Activated T-helper 17 cell treated with anti-CD3 and anti-CD28 coated beads, Interleukin-2, amount 50 U/mL, for 72 hours (primary cell): Measurements from ENCODE around the gene PRSS1. TPM values are rescaled to one million over a fixed set of nuclear protein-coding genes. Genes with fewer than 3 reads are reported as not detected.

Experiments
- ATAC-seq: fragments of 150-1000 bp; cut with Tn5 transposase; replicated peaks from 2 replicates; pipeline ENCODE4 v1.10.0; 2021; ENCODE audit warnings: mild to moderate bottlenecking, moderate library complexity
- H3K27ac Mint-ChIP-seq: one replicate; pipeline ENCODE4 v1.8.0; 2022; ENCODE audit warnings: mixed read lengths
- H3K27me3 Mint-ChIP-seq: one replicate; pipeline ENCODE4 v1.8.0; 2022; ENCODE audit warnings: mixed read lengths
- H3K36me3 Mint-ChIP-seq: one replicate; pipeline ENCODE4 v1.8.0; 2022; ENCODE audit warnings: low read depth, mild to moderate bottlenecking, mixed read lengths
- H3K4me1 Mint-ChIP-seq: one replicate; pipeline ENCODE4 v1.8.0; 2022; ENCODE audit warnings: mixed read lengths
- H3K4me3 Mint-ChIP-seq: one replicate; pipeline ENCODE4 v1.8.0; 2022; ENCODE audit warnings: mild to moderate bottlenecking, mixed read lengths
- H3K9me3 Mint-ChIP-seq: one replicate; pipeline ENCODE4 v1.8.0; 2022; ENCODE audit warnings: mixed read lengths
- total RNA-seq, 2 donors: library from RNA; stranded (reverse); gene quantifications; one replicate each; pipeline ENCODE4 v1.2.3, GENCODE V29; 2022

PRSS1 gene
- total RNA-seq, 2 donors from 2014 or later, result not detected

- ATAC-seq, result no peak
- H3K27ac Mint-ChIP-seq, result peak overlapping the region; percentile 98
- peaks cover 5% of the 10 kb centered on the region for H3K4me1 Mint-ChIP-seq
- peaks cover 79% of the 10 kb centered on the region for H3K36me3 Mint-ChIP-seq
- H3K4me3 Mint-ChIP-seq, result peak overlapping the region; percentile 92
- H3K27me3 Mint-ChIP-seq, result no peaks in the 10 kb centered on the region
- H3K9me3 Mint-ChIP-seq, result no peaks in the 10 kb centered on the region
Measured at GRCh38 chr7:142788303-142789289, 39.3 kb downstream of the PRSS1 start.

DNA sequence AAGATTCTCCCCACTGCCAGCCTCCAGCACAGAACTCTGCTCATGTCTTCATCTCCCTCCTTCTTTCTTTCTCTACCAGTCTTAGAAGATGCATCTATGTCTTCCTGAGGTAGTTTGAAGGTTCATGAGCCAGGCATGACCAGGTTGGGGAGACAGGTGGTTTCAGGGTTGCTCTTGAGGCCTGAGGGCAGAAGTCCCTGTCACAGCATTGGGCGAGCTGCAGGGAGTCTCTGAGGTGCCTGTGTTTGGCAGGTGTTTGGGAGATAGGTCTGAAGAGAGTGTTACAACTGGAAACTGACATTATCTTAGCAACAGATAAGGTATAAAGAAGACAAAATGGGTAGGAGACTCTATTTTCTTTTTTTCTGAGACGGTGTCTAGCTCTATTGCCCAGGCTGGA is 40.2 kb downstream of the PRSS1 start:
- H3K36me3 Mint-ChIP-seq, result peaks cover 87% of the 10 kb centered on the region

DNA sequence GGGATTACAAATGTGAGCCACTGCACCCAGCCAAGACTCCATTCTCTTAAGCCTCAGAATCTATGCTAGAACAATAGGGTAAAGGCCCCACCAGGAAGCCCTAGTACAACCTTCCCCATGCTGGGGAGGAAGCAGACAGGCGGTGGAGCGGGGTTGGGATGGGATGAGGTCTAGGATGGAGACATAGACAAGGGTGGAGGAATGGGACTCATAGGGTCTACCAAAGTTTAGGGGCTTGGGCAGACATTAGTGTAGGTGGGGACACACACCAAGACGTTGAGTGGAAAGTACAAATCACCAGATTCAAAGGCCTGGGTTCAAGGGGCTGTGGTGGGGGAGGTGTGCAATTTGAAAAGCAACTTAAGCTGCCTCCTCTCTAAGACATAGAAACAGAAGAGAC is 40.8 kb downstream of the PRSS1 start:
- H3K36me3 Mint-ChIP-seq, result peaks cover 93% of the 10 kb centered on the region
- no peaks in the 10 kb centered on the region for H3K9me3 Mint-ChIP-seq
- no peak for ATAC-seq
- H3K4me3 Mint-ChIP-seq, result peak overlapping the region; percentile 92
- H3K27ac Mint-ChIP-seq, result peak overlapping the region; percentile 98
- H3K4me1 Mint-ChIP-seq, result peaks cover 15% of the 10 kb centered on the region
- no peaks in the 10 kb centered on the region for H3K27me3 Mint-ChIP-seq

More for the DNA sequence above, 40.2 kb downstream of the PRSS1 start:
- H3K27ac Mint-ChIP-seq, result peak overlapping the region; percentile 98
- H3K27me3 Mint-ChIP-seq, result no peaks in the 10 kb centered on the region
- peaks cover 12% of the 10 kb centered on the region for H3K4me1 Mint-ChIP-seq
- peak overlapping the region; percentile 92 for H3K4me3 Mint-ChIP-seq
- ATAC-seq, result no peak
- no peaks in the 10 kb centered on the region for H3K9me3 Mint-ChIP-seq

- H3K27ac Mint-ChIP-seq, result peak overlapping the region; percentile 98
- H3K4me3 Mint-ChIP-seq, result peak overlapping the region; percentile 92
- no peaks in the 10 kb centered on the region for H3K27me3 Mint-ChIP-seq
- no peaks in the 10 kb centered on the region for H3K9me3 Mint-ChIP-seq
- no peak for ATAC-seq
- peaks cover 15% of the 10 kb centered on the region for H3K4me1 Mint-ChIP-seq
- H3K36me3 Mint-ChIP-seq, result peaks cover 96% of the 10 kb centered on the region
Measured at GRCh38 chr7:142790555-142790954, 41.3 kb downstream of the PRSS1 start.

DNA sequence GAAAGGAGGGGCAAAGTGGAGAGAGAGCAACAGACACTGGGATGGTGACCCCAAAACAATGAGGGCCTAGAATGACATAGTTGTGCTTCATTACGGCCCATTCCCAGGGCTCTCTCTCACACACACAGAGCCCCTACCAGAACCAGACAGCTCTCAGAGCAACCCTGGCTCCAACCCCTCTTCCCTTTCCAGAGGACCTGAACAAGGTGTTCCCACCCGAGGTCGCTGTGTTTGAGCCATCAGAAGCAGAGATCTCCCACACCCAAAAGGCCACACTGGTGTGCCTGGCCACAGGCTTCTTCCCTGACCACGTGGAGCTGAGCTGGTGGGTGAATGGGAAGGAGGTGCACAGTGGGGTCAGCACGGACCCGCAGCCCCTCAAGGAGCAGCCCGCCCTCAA is 42.2 kb downstream of the PRSS1 start:
- peak overlapping the region; percentile 98 for H3K27ac Mint-ChIP-seq
- H3K9me3 Mint-ChIP-seq, result no peaks in the 10 kb centered on the region
- ATAC-seq, result peak; percentile 5
- peaks cover 99% of the 10 kb centered on the region for H3K36me3 Mint-ChIP-seq
- peak overlapping the region; percentile 92 for H3K4me3 Mint-ChIP-seq
- H3K4me1 Mint-ChIP-seq, result peaks cover 15% of the 10 kb centered on the region
- H3K27me3 Mint-ChIP-seq, result no peaks in the 10 kb centered on the region

GRCh38 chr7:142792129-142792528 is 42.9 kb downstream of the PRSS1 start:
- Mint-ChIP-seq H3K27me3 (no peaks in the 10 kb centered on the region), H3K36me3 (peaks cover 100% of the 10 kb centered on the region), H3K4me1 (peaks cover 15% of the 10 kb centered on the region), H3K4me3 (peak overlapping the region; percentile 92), H3K9me3 (no peaks in the 10 kb centered on the region), H3K27ac (peak overlapping the region; percentile 98)
- ATAC-seq, result no peak

- Mint-ChIP-seq H3K4me3 (peak overlapping the region; percentile 92), H3K27me3 (no peaks in the 10 kb centered on the region), H3K9me3 (no peaks in the 10 kb centered on the region), H3K4me1 (peaks cover 15% of the 10 kb centered on the region), H3K36me3 (peaks cover 100% of the 10 kb centered on the region), H3K27ac (peak overlapping the region; percentile 98)
- no peak for ATAC-seq
Measured at GRCh38 chr7:142792593-142792992, 43.3 kb downstream of the PRSS1 start.

DNA sequence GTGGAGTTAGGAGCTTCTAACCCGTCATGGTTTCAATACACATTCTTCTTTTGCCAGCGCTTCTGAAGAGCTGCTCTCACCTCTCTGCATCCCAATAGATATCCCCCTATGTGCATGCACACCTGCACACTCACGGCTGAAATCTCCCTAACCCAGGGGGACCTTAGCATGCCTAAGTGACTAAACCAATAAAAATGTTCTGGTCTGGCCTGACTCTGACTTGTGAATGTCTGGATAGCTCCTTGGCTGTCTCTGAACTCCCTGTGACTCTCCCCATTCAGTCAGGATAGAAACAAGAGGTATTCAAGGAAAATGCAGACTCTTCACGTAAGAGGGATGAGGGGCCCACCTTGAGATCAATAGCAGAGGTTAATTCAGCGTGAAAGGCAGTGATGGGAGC is 43.9 kb downstream of the PRSS1 start:
- H3K9me3 Mint-ChIP-seq, result no peaks in the 10 kb centered on the region
- H3K27me3 Mint-ChIP-seq, result no peaks in the 10 kb centered on the region
- peak overlapping the region; percentile 98 for H3K27ac Mint-ChIP-seq
- H3K36me3 Mint-ChIP-seq, result peaks cover 100% of the 10 kb centered on the region
- ATAC-seq, result no peak
- H3K4me3 Mint-ChIP-seq, result peak overlapping the region; percentile 92
- H3K4me1 Mint-ChIP-seq, result peaks cover 15% of the 10 kb centered on the region

DNA sequence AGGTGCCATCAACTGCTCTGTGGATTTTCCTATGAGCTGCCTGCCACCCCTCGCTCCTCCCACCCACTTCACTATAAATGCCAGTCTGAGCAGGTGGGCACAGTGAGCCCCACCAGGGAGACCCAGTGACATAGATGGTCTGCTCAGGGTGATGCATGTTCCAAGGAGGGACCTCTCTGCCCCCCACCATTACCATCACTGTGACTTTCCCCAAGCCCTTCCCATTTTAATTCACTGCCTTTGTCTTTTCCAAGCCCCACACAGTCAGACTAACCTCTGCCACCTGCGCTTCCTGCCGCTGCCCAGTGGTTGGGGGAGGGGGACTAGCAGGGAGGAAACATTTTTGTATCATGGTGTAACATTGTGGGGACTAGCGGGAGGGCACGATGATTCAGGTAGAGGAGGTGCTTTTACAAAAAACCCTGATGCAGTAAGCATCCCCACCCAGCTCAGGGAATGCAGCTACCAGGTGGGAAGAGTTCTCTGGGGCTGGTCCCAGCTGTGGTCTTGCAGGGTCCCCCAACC is 46.1 kb downstream of the PRSS1 start:
- Mint-ChIP-seq H3K27me3 (no peaks in the 10 kb centered on the region), H3K9me3 (no peaks in the 10 kb centered on the region), H3K27ac (peak overlapping the region; percentile 98), H3K4me1 (peaks cover 25% of the 10 kb centered on the region), H3K4me3 (peak overlapping the region; percentile 92), H3K36me3 (peaks cover 100% of the 10 kb centered on the region)
- peak; percentile 15 for ATAC-seq

GRCh38 chr7:142796001-142796500 is 46.8 kb downstream of the PRSS1 start:
- Mint-ChIP-seq H3K4me3 (peak overlapping the region; percentile 92), H3K4me1 (peaks cover 30% of the 10 kb centered on the region), H3K36me3 (peaks cover 100% of the 10 kb centered on the region), H3K9me3 (no peaks in the 10 kb centered on the region), H3K27me3 (no peaks in the 10 kb centered on the region), H3K27ac (peak overlapping the region; percentile 98)
- no peak for ATAC-seq

GRCh38 chr7:142796501-142797390 is 47.5 kb downstream of the PRSS1 start:
- ATAC-seq, result no peak
- H3K27ac Mint-ChIP-seq, result peak overlapping the region; percentile 98
- H3K27me3 Mint-ChIP-seq, result no peaks in the 10 kb centered on the region
- H3K9me3 Mint-ChIP-seq, result no peaks in the 10 kb centered on the region
- H3K36me3 Mint-ChIP-seq, result peaks cover 100% of the 10 kb centered on the region
- peak overlapping the region; percentile 92 for H3K4me3 Mint-ChIP-seq
- H3K4me1 Mint-ChIP-seq, result peaks cover 34% of the 10 kb centered on the region

- Mint-ChIP-seq H3K4me3 (peak overlapping the region; percentile 92), H3K4me1 (peaks cover 39% of the 10 kb centered on the region), H3K27me3 (no peaks in the 10 kb centered on the region), H3K9me3 (no peaks in the 10 kb centered on the region), H3K36me3 (peaks cover 100% of the 10 kb centered on the region), H3K27ac (peak overlapping the region; percentile 98)
- peak; percentile 16 for ATAC-seq
Measured at GRCh38 chr7:142797391-142798377, 48.4 kb downstream of the PRSS1 start.
